ENCODE results near the gene BARHL2.

The BARHL2 gene

GRCh38 chr1:90729504-90730242, 12.6 kb upstream of the BARHL2 start:
- TF ChIP-seq, protein P1, sequence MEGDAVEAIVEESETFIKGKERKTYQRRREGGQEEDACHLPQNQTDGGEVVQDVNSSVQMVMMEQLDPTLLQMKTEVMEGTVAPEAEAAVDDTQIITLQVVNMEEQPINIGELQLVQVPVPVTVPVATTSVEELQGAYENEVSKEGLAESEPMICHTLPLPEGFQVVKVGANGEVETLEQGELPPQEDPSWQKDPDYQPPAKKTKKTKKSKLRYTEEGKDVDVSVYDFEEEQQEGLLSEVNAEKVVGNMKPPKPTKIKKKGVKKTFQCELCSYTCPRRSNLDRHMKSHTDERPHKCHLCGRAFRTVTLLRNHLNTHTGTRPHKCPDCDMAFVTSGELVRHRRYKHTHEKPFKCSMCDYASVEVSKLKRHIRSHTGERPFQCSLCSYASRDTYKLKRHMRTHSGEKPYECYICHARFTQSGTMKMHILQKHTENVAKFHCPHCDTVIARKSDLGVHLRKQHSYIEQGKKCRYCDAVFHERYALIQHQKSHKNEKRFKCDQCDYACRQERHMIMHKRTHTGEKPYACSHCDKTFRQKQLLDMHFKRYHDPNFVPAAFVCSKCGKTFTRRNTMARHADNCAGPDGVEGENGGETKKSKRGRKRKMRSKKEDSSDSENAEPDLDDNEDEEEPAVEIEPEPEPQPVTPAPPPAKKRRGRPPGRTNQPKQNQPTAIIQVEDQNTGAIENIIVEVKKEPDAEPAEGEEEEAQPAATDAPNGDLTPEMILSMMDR (IDR thresholded peaks at IDR 0.05; ENCODE audit: control insufficient read depth, insufficient read depth, low read depth, low read length, missing control alignments): no peak
- no peak overlapping the region for H3K4me3 ChIP-seq (ENCODE audit: control insufficient read depth, low read depth, low read length)
- no peak for DNase-seq (ENCODE audit: low read depth)

GRCh38 chr1:90728502-90729287, 11.6 kb upstream of the BARHL2 start:
- DNase-seq (ENCODE audit: low read depth): no peak
- no peak overlapping the region for H3K4me3 ChIP-seq (ENCODE audit: control insufficient read depth, low read depth, low read length)
- TF ChIP-seq, protein P1 (IDR thresholded peaks at IDR 0.05; ENCODE audit: control insufficient read depth, insufficient read depth, low read depth, low read length, missing control alignments): no peak

GRCh38 chr1:90727917-90728501, 10.9 kb upstream of the BARHL2 start:
- TF ChIP-seq, protein P1 (IDR thresholded peaks at IDR 0.05; ENCODE audit: control insufficient read depth, insufficient read depth, low read depth, low read length, missing control alignments): no peak
- no peak overlapping the region for H3K4me3 ChIP-seq (ENCODE audit: control insufficient read depth, low read depth, low read length)
- no peak for DNase-seq (ENCODE audit: low read depth)

DNA sequence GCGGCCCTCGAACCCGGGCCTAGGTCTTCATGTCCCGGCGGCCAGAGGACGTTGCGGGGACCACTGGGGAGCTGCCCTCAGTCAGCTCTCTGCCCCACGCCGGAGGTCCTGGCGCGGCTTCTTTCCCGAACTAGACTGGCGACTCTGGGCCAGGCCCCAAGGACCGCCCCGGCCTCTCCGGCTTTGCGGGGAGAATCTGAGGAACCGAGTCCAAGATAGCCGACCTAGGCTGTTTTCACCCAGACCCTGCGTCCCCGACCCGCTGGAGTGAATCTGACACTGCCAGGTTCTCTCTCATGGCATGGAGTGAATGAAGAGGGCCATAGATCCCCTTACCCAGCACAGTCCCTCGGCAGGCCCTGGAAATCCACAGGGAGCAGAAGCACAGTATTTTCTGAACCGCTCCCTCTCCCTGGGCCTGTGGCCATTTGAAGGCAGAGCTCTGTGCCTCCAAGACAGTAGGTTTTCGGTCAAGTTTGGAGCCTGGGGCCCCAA, 9.9 kb upstream of the BARHL2 start:
- H3K4me3 ChIP-seq (ENCODE audit: control insufficient read depth, low read depth, low read length): no peak overlapping the region
- TF ChIP-seq, protein P1 (IDR thresholded peaks at IDR 0.05; ENCODE audit: control insufficient read depth, insufficient read depth, low read depth, low read length, missing control alignments): no peak
- DNase-seq (ENCODE audit: low read depth): no peak

DNA sequence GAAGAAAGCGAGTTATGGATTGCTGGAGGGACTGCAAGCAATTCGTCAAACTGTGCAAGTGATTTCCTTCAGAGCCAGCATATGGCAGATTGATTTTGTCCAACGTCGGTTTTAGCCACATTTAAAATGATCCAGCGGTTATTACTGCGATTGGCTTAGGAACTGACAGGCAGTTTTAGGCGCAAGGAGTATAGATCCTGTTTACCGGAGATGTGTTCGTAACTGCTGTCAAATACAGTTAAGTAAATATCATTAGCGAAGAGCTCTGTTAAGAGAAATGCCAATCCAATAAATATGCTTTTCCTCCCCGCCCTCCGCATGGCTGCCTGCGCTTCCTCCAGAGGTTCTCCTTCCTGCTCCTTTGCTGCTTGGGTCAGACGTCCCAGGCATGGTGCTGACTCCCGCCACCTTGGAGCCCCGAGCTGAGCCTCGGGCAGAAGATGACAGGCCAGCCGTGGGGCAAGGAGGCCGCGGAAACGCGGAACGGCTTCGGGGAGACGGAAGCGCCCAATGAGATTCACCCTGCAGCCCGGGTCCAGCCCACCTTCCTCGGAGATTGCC, 9.4 kb upstream of the BARHL2 start:
- TF ChIP-seq, protein P1 (IDR thresholded peaks at IDR 0.05; ENCODE audit: control insufficient read depth, insufficient read depth, low read depth, low read length, missing control alignments): no peak
- no peak for DNase-seq (ENCODE audit: low read depth)
- no peak overlapping the region for H3K4me3 ChIP-seq (ENCODE audit: control insufficient read depth, low read depth, low read length)

DNA sequence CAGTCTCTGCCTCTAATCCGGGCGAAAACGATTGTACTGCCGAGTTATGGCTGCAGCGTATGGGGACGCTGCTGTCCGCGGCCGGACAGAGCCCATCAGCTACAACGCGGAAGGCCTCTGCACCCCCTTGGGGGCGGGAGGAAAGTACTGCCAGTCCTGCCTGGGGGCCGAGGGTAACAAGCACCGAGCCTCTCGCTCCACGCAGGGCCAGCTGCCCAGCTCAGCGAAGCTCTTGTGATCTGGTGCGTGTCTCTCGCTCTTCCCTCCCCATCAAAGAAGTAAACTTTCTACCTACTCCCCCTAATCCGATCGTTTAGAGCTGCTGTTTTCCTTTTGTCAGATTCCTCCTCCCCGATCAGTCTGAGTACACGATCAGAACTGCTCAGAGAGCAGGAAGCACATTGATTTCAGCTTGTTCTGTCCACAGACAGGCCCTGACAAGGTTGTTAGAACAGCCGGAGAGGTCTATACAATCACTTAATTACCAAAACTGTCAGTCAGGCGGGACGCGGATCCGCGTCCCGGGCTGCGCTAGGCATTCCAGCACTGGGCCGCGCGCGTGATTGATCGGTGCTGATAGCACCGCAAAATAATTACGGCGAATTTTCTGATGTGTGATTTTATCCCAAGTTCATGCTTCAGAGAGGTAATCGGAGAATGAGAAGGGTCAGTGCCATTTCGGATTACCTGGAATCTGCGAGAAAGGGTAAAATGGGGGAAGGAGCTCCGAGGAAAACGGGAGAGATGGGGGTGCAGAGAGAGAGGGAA, 8.7 kb upstream of the BARHL2 start:
- TF ChIP-seq, protein P1 (IDR thresholded peaks at IDR 0.05; ENCODE audit: control insufficient read depth, insufficient read depth, low read depth, low read length, missing control alignments): no peak
- no peak for DNase-seq (ENCODE audit: low read depth)
- H3K4me3 ChIP-seq (ENCODE audit: control insufficient read depth, low read depth, low read length): peak overlapping the region; percentile 21

Data from AG09309 (cell line).